Measurements from ENCODE around the gene PP2D1. TPM values are rescaled to one million over a fixed set of nuclear protein-coding genes. Genes with fewer than 3 reads are reported as not detected.
A peak's percentile ranks its signal among the peaks of the same experiment; 100 is the strongest.

Gene PP2D1
- total and polyA plus RNA-seq, 9 of the 15 experiments (the other 6 are each of a cell fraction or from before 2014, with no cell fraction given) = 0.07 to 0.10 TPM; not detected in 7

DNA sequence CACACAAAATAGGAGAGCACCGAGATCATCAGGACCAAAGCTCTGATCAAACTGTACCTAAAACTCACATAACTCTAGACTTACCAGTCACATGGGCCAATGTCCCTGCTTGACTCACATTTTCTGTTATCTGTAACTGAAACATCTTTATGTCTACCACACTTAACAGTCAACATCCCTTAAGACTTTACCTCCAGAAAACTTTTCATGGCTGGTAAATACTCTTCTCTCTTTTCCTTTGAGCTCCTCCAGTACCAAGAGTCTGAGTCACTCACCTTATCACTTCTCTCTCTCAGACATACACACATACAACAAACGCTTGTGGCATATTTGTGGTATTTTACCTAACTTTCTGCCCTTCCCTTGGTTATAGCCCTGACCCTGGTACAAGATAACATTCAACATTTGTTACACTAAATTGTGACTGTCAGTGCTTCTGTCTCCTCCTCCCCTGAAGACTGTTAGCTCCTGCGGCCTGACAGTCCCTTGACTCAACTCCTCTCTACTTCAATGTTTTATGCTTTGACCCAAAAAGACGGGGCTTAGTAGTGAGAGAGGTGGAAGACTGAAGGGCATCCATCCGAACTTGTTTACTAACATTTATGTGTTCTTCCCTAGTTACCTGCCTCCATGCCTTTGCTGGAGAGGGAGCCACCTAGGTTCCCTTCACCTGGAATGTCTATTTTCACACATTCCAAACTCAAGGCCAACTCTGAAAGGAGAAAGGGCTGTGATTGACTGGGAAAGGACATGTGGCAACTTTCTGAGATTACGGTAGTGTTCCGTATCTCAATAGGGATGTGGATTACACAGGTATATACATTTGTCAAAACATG, 74.4 kb downstream of the PP2D1 start (continued):
- no peak for TF ChIP-seq MTF1 (CRISPR knock-in tag; IDR thresholded peaks at IDR 0.05; ENCODE audit: borderline replicate concordance)
- no peak for TF ChIP-seq KLF10 (CRISPR knock-in tag; IDR thresholded peaks at IDR 0.05)
- no peak for TF ChIP-seq PPARD (CRISPR knock-in tag; IDR thresholded peaks at IDR 0.05)
- TF ChIP-seq, protein P1, sequence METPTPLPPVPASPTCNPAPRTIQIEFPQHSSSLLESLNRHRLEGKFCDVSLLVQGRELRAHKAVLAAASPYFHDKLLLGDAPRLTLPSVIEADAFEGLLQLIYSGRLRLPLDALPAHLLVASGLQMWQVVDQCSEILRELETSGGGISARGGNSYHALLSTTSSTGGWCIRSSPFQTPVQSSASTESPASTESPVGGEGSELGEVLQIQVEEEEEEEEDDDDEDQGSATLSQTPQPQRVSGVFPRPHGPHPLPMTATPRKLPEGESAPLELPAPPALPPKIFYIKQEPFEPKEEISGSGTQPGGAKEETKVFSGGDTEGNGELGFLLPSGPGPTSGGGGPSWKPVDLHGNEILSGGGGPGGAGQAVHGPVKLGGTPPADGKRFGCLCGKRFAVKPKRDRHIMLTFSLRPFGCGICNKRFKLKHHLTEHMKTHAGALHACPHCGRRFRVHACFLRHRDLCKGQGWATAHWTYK (CRISPR knock-in tag; IDR thresholded peaks at IDR 0.05) = 0 out of 2 replicates have a peak, but pooled peaks have one; percentile 28
- TF ChIP-seq HNRNPLL (IDR thresholded peaks at IDR 0.05; ENCODE audit: low read depth, low read length, poor library complexity, severe bottlenecking) = no peak
- TF ChIP-seq HDAC8 (tag; IDR thresholded peaks at IDR 0.05) = no peak
- TF ChIP-seq FOXJ2 (tag; IDR thresholded peaks at IDR 0.05) = no peak
- peak; percentile 63; the same call in 1 of the 2 replicates for TF ChIP-seq POLR2AphosphoS5 (IDR thresholded peaks at IDR 0.05; ENCODE audit: control insufficient read depth, insufficient read depth, low read depth, low read length)
- TF ChIP-seq SIN3A (IDR thresholded peaks at IDR 0.05; ENCODE audit: borderline replicate concordance in 2 of 2, control insufficient read depth in 1 of 2, low read depth in 2 of 2, low read length in 2 of 2) = no peak
- TF ChIP-seq, protein P2, sequence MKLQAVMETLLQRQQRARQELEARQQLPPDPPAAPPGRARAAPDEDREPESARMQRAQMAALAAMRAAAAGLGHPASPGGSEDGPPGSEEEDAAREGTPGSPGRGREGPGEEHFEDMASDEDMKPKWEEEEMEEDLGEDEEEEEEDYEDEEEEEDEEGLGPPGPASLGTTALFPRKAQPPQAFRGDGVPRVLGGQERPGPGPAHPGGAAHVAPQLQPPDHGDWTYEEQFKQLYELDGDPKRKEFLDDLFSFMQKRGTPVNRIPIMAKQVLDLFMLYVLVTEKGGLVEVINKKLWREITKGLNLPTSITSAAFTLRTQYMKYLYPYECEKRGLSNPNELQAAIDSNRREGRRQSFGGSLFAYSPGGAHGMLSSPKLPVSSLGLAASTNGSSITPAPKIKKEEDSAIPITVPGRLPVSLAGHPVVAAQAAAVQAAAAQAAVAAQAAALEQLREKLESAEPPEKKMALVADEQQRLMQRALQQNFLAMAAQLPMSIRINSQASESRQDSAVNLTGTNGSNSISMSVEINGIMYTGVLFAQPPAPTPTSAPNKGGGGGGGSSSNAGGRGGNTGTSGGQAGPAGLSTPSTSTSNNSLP (IDR thresholded peaks at IDR 0.05; ENCODE audit: borderline replicate concordance, low read depth, low read length) = no peak
- TF ChIP-seq CBFB (CRISPR knock-in tag; IDR thresholded peaks at IDR 0.05) = no peak
- peak; percentile 28; the same call in 1 of the 2 replicates for TF ChIP-seq RNF2 (IDR thresholded peaks at IDR 0.05)
- no peak for TF ChIP-seq MECOM (CRISPR knock-in tag; IDR thresholded peaks at IDR 0.05)
- TF ChIP-seq BCOR (IDR thresholded peaks at IDR 0.05) = peak; percentile 33; the same call in 1 of the 2 replicates
- no peak for TF ChIP-seq MYC (IDR thresholded peaks at IDR 0.05; ENCODE audit: low read depth, low read length)
- TF ChIP-seq MYC (CRISPR knock-in tag; IDR thresholded peaks at IDR 0.05; ENCODE audit: borderline replicate concordance, low read depth) = no peak
- TF ChIP-seq, protein P3, sequence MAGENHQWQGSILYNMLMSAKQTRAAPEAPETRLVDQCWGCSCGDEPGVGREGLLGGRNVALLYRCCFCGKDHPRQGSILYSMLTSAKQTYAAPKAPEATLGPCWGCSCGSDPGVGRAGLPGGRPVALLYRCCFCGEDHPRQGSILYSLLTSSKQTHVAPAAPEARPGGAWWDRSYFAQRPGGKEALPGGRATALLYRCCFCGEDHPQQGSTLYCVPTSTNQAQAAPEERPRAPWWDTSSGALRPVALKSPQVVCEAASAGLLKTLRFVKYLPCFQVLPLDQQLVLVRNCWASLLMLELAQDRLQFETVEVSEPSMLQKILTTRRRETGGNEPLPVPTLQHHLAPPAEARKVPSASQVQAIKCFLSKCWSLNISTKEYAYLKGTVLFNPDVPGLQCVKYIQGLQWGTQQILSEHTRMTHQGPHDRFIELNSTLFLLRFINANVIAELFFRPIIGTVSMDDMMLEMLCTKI (IDR thresholded peaks at IDR 0.05; ENCODE audit: partially characterized antibody) = no peak
- TF ChIP-seq SAFB (IDR thresholded peaks at IDR 0.05; ENCODE audit: borderline replicate concordance, low read depth, low read length) = no peak

Measured in K562 (cell line).